ENCODE results near the gene ATP1A4. TPM values are rescaled to one million over a fixed set of nuclear protein-coding genes. Genes with fewer than 3 reads are reported as not detected.

ATP1A4 gene
- total and polyA plus RNA-seq, 8 donors = 0.05 to 0.37 TPM; not detected in 6

DNA sequence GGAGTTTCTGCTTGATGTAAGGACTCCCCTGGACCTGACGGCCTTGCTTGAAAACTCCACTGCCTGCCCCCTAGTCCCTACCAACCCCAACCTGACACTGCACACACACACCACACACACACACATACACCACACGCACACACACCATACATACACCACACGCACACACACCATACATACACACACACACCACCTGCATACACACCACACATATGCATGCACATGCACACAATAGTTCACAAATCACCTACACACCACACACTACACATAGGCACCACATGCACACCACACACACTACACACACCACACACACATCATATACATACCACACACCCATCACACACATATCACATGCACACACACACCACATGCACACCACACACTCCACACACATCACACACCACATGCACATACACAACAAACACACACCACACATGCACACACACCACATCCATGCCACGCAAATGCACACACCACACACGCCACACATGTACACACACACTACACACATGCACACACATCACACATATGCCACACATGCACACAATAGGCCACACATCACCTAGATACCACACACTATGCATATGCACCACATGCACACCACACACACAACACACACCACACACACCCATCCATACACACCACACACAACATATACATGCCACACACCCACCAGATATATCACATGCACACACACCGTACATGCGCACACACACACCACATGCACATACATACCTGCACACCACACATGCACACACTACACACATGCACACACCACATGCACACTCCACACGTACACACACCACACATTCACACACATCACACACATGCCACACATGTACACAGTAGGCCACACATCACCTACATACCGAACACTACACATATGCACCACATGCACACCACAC is 42.7 kb downstream of the ATP1A4 start:
- Histone ChIP-seq H3K4me1 (peaks cover 4 to 23% (median 12%) of the 10 kb centered on the region in 4 donors), H3K36me3 (no peaks in the 10 kb centered on the region), H3K27me3 (no peaks in the 10 kb centered on the region), H3K4me3 (no peak overlapping the region), H3K27ac (no peak overlapping the region), H3K9me3 (no peaks in the 10 kb centered on the region)
- intact Hi-C loops (cut with DNase I; ENCODE audit: low total_unique reads) = loop anchor here (5.0 to 10.0 kb wide), 3 partner anchors 58 to 91 kb away; partner anchors contain the start of gene PEX19
- DNase-seq = no peak
- TF ChIP-seq EP300 (IDR thresholded peaks at IDR 0.05) = no peak
- TF ChIP-seq, protein P1, sequence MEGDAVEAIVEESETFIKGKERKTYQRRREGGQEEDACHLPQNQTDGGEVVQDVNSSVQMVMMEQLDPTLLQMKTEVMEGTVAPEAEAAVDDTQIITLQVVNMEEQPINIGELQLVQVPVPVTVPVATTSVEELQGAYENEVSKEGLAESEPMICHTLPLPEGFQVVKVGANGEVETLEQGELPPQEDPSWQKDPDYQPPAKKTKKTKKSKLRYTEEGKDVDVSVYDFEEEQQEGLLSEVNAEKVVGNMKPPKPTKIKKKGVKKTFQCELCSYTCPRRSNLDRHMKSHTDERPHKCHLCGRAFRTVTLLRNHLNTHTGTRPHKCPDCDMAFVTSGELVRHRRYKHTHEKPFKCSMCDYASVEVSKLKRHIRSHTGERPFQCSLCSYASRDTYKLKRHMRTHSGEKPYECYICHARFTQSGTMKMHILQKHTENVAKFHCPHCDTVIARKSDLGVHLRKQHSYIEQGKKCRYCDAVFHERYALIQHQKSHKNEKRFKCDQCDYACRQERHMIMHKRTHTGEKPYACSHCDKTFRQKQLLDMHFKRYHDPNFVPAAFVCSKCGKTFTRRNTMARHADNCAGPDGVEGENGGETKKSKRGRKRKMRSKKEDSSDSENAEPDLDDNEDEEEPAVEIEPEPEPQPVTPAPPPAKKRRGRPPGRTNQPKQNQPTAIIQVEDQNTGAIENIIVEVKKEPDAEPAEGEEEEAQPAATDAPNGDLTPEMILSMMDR (IDR thresholded peaks at IDR 0.05) = no peak
- no peak for TF ChIP-seq POLR2A (IDR thresholded peaks at IDR 0.05)
- no peak for TF ChIP-seq POLR2AphosphoS5 (IDR thresholded peaks at IDR 0.05)
- 84 to 94% (median 87%) methylated on average over 9 of the region's 9 CpGs for WGBS, 5 donors

DNA sequence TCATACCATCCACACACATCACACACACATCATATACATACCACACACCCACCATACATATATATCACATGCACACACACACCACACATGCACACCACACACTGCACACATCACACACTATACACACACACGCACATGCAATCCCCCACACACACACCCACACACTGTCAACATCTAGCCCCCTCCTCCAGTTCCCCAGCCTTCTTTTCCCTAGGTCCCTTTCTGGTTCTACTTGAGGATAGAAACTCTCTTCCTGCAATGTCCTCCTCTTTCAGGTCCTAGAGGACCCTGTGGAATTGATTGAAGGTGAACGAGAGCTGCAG is 43.3 kb downstream of the ATP1A4 start:
- no peak overlapping the region for H3K27ac ChIP-seq
- no peak for TF ChIP-seq EP300 (IDR thresholded peaks at IDR 0.05)
- TF ChIP-seq, protein P1 (IDR thresholded peaks at IDR 0.05) = no peak
- no peak for TF ChIP-seq POLR2AphosphoS5 (IDR thresholded peaks at IDR 0.05)
- no peak for TF ChIP-seq POLR2A (IDR thresholded peaks at IDR 0.05)
- H3K36me3 ChIP-seq = no peaks in the 10 kb centered on the region
- WGBS, 5 donors = 68 to 98% (median 83%) methylated on average over 2 of the region's 2 CpGs
- H3K4me1 ChIP-seq = peaks cover 4 to 20% (median 11%) of the 10 kb centered on the region in 4 donors
- no peak overlapping the region for H3K4me3 ChIP-seq
- no peaks in the 10 kb centered on the region for H3K9me3 ChIP-seq
- DNase-seq = no peak
- intact Hi-C loops (cut with DNase I; ENCODE audit: low total_unique reads) = loop anchor here (5.0 to 10.0 kb wide), 3 partner anchors 58 to 90 kb away; partner anchors contain the start of gene PEX19
- no peaks in the 10 kb centered on the region for H3K27me3 ChIP-seq

DNA sequence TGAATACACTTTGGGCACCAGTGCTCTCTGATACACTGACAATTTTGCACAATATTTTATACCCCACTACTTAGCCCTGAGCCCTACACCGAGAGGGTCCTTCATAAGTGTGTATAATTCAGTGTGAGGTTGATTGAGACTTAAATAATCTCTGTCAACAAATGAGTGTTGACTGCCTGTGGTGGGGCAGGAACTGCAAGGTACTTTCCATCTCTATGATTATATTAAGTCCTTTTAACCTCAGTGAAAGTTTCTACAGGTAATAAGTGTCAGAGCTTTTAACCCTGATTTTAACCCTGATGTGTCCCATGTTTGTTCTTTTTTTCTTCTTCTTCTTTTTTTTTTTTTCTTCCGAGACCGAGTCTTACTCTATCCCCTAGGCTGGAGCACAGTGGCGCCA is 44.7 kb downstream of the ATP1A4 start:
- Histone ChIP-seq H3K4me3 (no peak overlapping the region), H3K4me1 (peaks cover 4 to 13% (median 7%) of the 10 kb centered on the region in 4 donors), H3K9me3 (no peaks in the 10 kb centered on the region), H3K27ac (no peak overlapping the region), H3K36me3 (no peaks in the 10 kb centered on the region), H3K27me3 (no peaks in the 10 kb centered on the region)
- WGBS, 5 donors = 60 to 80% (median 72%) methylated on average over 4 of the region's 4 CpGs
- intact Hi-C loops (cut with DNase I; ENCODE audit: low total_unique reads) = loop anchor here (10.0 kb wide), 2 partner anchors 89 to 91 kb away; partner anchors contain the start of gene PEX19
- DNase-seq = no peak
- TF ChIP-seq, protein P1 (IDR thresholded peaks at IDR 0.05) = no peak
- TF ChIP-seq POLR2AphosphoS5 (IDR thresholded peaks at IDR 0.05) = no peak
- no peak for TF ChIP-seq EP300 (IDR thresholded peaks at IDR 0.05)
- TF ChIP-seq POLR2A (IDR thresholded peaks at IDR 0.05) = no peak

DNA sequence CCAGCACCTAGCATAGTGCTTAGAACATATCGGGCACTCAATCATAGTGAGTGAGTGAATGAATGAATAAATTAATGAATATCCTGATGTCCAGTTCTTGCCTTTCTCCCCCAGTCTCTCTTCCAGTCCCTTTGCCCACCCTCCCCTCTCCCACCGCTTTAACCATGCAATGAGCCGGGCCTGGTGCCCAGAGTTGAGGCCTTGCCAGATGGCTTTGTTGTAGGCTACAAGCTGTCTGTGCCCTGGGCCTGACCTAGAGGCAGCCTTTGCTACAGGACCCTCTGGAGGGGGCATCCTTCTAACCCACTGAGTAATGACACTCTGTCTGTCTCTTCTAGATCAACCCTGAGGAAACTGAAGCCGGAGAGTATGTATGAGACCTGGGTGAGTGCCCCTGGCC is 45.8 kb downstream of the ATP1A4 start:
- Histone ChIP-seq H3K4me3 (no peak overlapping the region), H3K4me1 (peaks cover 4 to 13% (median 7%) of the 10 kb centered on the region in 4 donors), H3K27ac (no peak overlapping the region), H3K36me3 (no peaks in the 10 kb centered on the region), H3K9me3 (no peaks in the 10 kb centered on the region), H3K27me3 (no peaks in the 10 kb centered on the region)
- TF ChIP-seq POLR2A (IDR thresholded peaks at IDR 0.05) (no peak), EP300 (IDR thresholded peaks at IDR 0.05) (no peak), POLR2AphosphoS5 (IDR thresholded peaks at IDR 0.05) (no peak)
- TF ChIP-seq, protein P1 (IDR thresholded peaks at IDR 0.05) = no peak
- intact Hi-C loops (cut with DNase I; ENCODE audit: low total_unique reads) = loop anchor here (10.0 kb wide), 2 partner anchors 88 to 92 kb away; partner anchors contain the start of gene PEX19
- no peak for DNase-seq
- WGBS, 5 donors = 93 to 98% (median 96%) methylated on average over 4 of the region's 4 CpGs

Data from stomach (tissue), 9 donors.